ENCODE results near the gene ROMO1.

ROMO1 gene

GRCh38 chr20:35699127-35699956, at the start of gene ROMO1, which contains the start of gene NFS1:
Gene ROMO1 (plus strand): TSS chr20:35699405. CDS start chr20:35699633, 228 bp downstream.
Gene NFS1 (minus strand): TSS chr20:35699352. CDS start chr20:35699288, 64 bp downstream.
- H3K4me3 ChIP-seq (ENCODE audit: low read depth, low read length) = peak within 1 kb of the TSS; percentile 98
- DNase-seq (ENCODE audit: low read depth) = peak; percentile 29

GRCh38 chr20:35650632-35651031, 48.6 kb upstream of the ROMO1 start:
- H3K4me3 ChIP-seq (ENCODE audit: low read depth, low read length) = no peak overlapping the region
- no peak for DNase-seq (ENCODE audit: low read depth)

- no peak overlapping the region for H3K4me3 ChIP-seq (ENCODE audit: low read depth, low read length)
- no peak for DNase-seq (ENCODE audit: low read depth)
These were observed 47.2 kb upstream of the ROMO1 start for GRCh38 chr20:35651958-35652357.

DNA sequence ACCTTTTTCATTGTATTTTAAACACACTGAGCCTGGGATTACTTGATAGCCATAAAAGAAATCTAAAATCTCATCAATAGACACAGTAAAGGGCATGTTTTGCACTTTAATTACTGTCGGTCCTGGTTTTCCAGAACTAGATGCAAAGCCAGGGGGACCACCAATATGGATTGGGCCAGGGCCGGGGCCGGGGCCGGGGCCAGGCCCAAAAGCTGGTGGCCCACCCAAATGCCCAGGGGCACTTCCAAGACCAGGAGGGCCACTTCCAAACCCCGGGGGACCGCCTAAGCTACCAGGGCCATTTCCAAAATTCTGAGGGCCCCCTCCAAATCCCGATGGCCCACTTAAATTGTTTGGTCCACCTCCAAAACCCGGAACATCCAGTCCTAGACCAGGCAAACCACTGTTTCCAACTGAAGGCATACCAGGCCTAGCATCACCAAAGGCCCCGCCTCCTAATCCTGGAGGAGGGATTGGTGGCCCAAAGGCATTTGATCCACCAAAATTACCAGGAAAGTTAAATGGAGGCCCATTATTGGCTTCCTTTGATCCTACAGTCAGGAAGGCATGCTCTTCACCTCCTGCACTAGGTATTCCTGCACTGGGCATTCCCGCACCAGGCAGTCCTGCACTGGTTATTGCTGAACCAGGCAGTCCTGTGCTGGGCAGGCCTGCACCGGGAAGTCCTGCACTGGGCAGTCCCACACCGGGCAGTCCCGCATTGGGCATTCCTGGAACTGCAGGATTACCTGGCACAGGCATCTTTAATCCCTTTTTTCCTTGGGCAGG, 46.4 kb upstream of the ROMO1 start:
- no peak overlapping the region for H3K4me3 ChIP-seq (ENCODE audit: low read depth, low read length)
- no peak for DNase-seq (ENCODE audit: low read depth)

- no peak for DNase-seq (ENCODE audit: low read depth)
- no peak overlapping the region for H3K4me3 ChIP-seq (ENCODE audit: low read depth, low read length)
These were observed 45.8 kb upstream of the ROMO1 start for GRCh38 chr20:35653430-35653734.

GRCh38 chr20:35653893-35654292, 45.3 kb upstream of the ROMO1 start:
- no peak overlapping the region for H3K4me3 ChIP-seq (ENCODE audit: low read depth, low read length)
- no peak for DNase-seq (ENCODE audit: low read depth)

DNA sequence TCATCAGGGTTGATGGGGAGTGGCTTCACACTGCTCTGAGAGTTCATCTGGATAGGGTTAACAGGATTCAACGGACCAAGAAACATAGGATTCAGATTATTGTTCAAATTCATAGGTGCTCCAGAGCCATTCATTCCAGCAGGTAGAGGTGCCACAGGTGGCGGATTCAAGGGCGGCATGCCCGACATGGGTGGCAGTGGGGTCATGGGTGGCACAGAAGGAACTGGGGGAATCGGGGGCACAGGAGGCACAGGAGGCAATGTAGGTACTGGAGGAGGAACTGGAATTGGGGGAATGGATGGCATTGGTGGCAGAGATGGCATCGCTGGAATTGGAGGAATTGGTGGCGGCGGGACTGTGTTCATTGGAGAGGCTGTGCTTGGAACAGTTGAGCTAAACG, 44.8 kb upstream of the ROMO1 start:
- DNase-seq (ENCODE audit: low read depth) = no peak
- no peak overlapping the region for H3K4me3 ChIP-seq (ENCODE audit: low read depth, low read length)

- H3K4me3 ChIP-seq (ENCODE audit: low read depth, low read length) = no peak overlapping the region
- no peak for DNase-seq (ENCODE audit: low read depth)
These were observed 41.9 kb upstream of the ROMO1 start for GRCh38 chr20:35657271-35657670.

DNA sequence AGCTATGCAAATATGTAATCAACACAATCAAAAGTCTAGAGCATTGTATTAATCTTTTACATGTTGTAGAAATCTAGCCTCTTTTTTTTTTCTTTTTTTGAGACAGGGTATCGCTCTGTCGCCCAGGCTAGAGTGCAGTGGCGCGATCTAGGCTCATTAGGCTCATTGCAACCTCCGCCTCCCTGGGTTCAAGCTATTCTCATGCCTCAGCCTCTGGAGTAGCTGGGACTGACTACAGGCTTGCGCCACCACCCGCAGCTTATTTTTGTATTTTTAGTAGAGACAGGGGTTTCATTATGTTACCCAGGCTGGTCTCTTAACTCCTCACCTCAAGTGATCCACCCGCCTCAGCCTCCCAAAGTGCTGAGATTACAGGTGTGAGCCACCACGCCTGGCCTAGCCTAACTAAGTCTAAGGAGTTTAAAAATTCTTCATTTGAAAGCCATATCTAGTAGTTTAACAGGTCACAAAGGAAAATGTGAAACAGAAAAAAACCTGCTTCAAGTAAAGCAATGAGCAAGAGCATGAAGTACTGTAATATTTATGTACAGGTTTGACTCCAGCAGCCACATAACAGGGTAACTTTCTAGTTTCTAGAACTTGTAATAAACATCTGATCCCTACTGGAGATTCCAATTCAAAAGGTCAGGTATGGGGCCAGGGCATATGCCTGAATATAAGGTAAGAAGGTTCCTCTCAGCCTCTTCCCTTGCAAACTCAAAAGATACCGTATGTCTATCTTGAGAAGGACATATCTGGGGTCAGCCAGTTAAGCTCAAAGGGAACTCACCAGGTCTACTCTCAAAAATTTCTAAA, 38.9 kb upstream of the ROMO1 start:
- DNase-seq (ENCODE audit: low read depth) = no peak

DNA sequence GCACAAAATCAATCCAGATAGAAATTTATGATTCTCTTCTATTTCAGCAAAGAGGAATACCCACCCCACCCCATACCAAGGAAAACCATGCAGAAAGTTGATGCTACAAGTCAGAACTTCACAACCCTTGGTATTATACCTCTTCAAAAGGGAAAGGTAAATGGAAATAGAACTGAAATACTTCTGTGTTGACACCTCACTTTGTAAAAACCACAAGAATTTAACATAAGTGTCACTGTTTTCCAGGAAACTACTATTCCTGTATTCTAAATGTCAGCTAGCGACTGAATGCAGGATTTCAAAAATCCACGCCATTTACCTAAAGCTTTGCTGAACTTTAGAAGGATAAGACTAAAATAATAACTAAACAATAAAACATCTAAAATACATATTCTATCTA, 38.2 kb upstream of the ROMO1 start:
- no peak for DNase-seq (ENCODE audit: low read depth)
- no peak overlapping the region for H3K4me3 ChIP-seq (ENCODE audit: low read depth, low read length)

More for the DNA sequence above, 38.9 kb upstream of the ROMO1 start:
- no peak overlapping the region for H3K4me3 ChIP-seq (ENCODE audit: low read depth, low read length)

DNA sequence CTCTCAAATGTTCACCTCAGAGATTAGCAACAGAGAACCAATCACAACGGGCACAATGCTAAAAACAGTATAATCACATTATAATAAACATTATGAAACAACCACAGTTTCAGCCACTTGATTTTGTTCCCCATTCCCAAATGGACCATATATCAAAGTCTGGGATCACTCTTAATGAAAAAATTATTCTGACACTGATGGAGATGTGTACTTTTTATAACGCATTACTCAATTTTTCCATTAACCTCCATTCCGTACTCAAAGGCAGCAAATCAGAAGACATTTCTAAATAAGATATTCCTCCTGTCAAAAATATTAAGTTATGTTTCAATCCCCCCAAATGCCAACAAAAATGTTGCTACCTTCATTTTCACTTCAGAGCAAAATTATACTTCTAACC, 37.3 kb upstream of the ROMO1 start:
- peak overlapping the region; percentile 98 for H3K4me3 ChIP-seq (ENCODE audit: low read depth, low read length)
- DNase-seq (ENCODE audit: low read depth) = no peak

DNA sequence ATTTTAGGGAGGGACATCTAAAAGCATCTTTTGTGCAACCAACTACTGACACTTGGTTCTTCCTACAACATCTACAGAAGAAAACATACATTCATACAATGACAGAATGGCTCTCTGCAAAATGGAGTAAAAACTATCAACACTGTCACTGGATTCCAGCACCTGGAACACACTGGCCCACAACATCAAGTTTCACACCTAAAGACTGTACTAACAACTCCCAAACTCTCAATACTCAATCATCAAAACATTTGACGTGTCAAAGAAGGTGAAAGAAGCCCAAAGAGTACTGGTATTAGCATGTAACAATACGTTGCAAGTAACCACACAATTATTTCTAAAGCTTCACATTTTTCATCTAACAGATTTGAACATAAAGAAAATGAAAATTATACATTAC, 36.7 kb upstream of the ROMO1 start:
- no peak for DNase-seq (ENCODE audit: low read depth)
- H3K4me3 ChIP-seq (ENCODE audit: low read depth, low read length) = peak overlapping the region; percentile 98

DNA sequence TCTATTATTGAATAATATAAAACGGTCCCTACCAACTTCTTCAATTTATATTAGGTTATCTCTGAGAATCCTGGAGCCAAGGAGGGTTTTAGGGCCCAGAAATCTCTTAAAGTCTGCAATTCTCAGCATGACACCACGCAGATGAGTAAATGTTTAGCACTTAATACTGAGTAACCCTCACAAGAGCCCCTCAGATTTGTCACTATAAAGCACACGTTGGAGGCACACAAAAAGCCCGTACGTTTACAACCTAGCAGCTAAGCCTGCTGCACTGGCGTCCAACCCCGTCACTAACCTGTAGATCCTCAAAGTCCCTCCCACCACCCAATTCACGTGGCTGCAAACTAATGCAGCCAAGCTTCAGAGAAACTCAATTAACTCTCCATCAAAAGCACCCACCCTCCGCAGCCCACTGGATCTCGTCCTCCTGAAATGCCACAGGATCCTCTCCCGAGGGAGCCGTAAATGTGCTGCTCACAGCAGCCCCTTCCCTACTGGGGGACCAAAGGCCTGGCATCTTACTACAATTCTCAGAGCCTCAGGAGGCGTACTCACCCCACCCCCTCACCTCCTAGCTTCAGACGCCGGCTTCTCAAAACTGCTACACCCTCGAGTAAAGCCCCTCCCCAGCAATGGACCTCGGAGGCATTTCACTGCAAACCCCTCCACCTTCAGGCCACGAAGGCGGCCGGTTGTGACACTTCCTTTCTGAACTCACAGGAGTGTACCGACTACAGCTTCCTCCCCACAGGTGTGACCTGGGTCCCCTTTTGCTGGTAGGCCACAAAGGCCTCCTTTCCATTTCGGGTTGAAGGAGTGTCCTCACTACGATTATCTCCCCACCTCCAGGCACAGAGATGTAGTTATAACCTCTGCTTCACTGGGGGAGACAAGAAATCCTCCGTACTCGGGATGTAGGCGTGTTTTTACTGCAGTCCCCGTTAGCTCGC, 35.4 kb upstream of the ROMO1 start:
- no peak for DNase-seq (ENCODE audit: low read depth)

DNA sequence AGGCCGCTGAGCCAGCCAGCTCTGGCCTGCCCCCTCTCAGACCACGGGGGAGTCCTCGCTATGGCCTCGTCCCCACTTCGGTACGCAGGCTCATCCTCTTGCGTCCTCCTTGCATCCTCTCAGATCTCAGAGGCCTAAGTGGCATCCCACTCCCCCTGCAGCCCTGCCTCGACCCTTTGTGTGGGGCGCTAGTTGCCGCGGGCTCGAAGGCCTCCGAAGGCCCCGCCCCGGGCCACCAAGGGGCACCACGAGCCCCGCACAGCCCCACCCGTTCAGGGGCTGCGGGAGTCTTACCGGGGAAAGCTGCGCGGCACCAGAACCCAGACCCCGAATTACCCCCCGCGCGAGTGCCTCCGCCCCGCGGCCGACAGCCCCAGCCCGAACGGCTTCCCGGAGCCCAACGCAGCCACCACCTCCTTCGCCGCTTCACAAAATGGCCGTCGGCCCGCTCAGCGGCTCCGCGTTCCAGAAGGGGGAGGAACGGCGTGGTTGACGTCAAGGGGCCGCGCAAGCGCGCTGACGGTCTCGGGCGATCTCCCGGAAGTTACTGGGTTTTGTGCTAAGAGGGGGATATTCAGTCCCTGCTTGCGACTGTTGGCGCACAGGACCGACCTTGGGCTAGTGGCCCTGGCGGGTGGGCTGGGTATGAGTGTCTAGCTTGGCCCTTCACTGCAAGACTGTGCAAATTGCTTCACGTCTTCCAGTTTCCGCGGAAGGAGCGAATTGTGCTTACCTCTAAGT, 34.6 kb upstream of the ROMO1 start, which contains the start of the genes CPNE1 and RBM12:
TSS of gene CPNE1 (minus strand) at position 435 of the 741 bp plus-strand sequence. CDS start 31,977 bp downstream, outside the sequence.
TSS of gene RBM12 (minus strand) at position 435 of the 741 bp plus-strand sequence. CDS start 9,578 bp downstream, outside the sequence.
- peak within 1 kb of the TSS; percentile 98 for H3K4me3 ChIP-seq (ENCODE audit: low read depth, low read length)
- peak; percentile 69 for DNase-seq (ENCODE audit: low read depth)

More for the DNA sequence above, 35.4 kb upstream of the ROMO1 start:
- peak overlapping the region; percentile 98 for H3K4me3 ChIP-seq (ENCODE audit: low read depth, low read length)

DNA sequence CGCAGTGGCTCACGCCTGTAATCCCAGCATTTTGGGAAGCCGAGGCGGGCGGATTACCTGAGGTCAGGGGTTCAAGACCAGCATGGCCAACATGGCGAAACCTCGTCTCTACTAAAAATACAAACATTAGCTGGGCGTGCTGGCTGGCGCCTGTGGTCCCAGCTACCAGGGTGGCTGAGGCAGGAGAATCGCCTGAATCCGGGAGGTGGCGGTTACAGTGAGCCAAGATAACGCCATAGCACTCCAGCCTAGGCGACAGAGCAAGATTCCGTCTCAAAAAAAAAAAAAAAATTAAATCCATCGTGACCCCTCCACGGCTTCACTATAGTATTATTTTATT, 33.3 kb upstream of the ROMO1 start:
- DNase-seq (ENCODE audit: low read depth) = no peak
- no peak overlapping the region for H3K4me3 ChIP-seq (ENCODE audit: low read depth, low read length)

DNA sequence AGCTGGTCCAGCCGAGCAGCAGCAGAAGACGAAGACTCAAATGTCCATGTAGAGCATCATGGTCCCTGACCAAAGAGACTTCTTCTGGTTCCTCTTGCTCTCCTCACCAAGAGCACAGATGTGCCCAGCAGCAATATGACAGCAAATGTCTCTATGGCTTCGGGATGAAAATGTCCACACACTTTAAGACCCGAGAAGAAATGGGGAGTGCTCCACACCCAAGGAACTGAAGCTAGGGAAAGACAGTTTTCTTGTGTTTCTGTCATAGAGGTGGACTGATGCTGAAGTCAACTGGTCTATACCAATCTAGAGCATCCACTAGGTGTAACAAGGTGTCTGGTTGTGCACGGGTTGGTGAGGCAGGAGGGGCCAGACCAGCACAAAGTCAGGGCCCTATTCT, 30.0 kb upstream of the ROMO1 start:
- no peak for DNase-seq (ENCODE audit: low read depth)
- H3K4me3 ChIP-seq (ENCODE audit: low read depth, low read length) = no peak overlapping the region

GRCh38 chr20:35669681-35670080, 29.5 kb upstream of the ROMO1 start:
- no peak for DNase-seq (ENCODE audit: low read depth)
- no peak overlapping the region for H3K4me3 ChIP-seq (ENCODE audit: low read depth, low read length)

GRCh38 chr20:35673884-35674283, 25.3 kb upstream of the ROMO1 start:
- H3K4me3 ChIP-seq (ENCODE audit: low read depth, low read length) = no peak overlapping the region
- DNase-seq (ENCODE audit: low read depth) = no peak
